Hair follicle dermal papilla cell (primary cell): ENCODE measurements around the gene RETNLB. TPM values are rescaled to one million over a fixed set of nuclear protein-coding genes. Genes with fewer than 3 reads are reported as not detected.

ENCODE experiments used
- small RNA-seq: library from RNA; depleted of rRNA; stranded (forward); fragments of <200 nt; gene quantifications from one replicate; pipeline ENCODE3, GENCODE V24; 2012
- total RNA-seq: library from RNA; depleted of rRNA; stranded (reverse); fragments of >200 nt; gene quantifications from 2 replicates; pipeline ENCODE4 v1.2.3, GENCODE V29; 2012

The RETNLB gene
- total RNA-seq, result not detected in 2 replicates

GRCh38 chr3:108757404-108757982 is at the start of gene RETNLB:
TSS of gene RETNLB (minus strand) at chr3:108757410. CDS start at chr3:108757185, 225 bp downstream.

Small RNAs within 50 kb of the gene (small RNA-seq; reads per million reads assigned to genes)
- not detected for gene AC092185.1

Other genes starting within 250 kb of the RETNLB start
- gene MYH15, start 246.8 kb downstream of the RETNLB start, total RNA-seq, result 0.16 and 0.36 TPM in 2 replicates
- 8.4 and 8.6 TPM in 2 replicates for gene CIP2A, start 168.0 kb downstream of the RETNLB start, total RNA-seq
- gene DZIP3, start 167.7 kb downstream of the RETNLB start, total RNA-seq, result 15.3 and 16.1 TPM in 2 replicates
- gene TRAT1, start 65.4 kb upstream of the RETNLB start, total RNA-seq, result not detected in 2 replicates
- gene GUCA1C, start 196.5 kb upstream of the RETNLB start, total RNA-seq, result not detected in 2 replicates